COR-L47 (cell line): ENCODE measurements around the gene SPTB.
"Not testable (repeated sequence)": the region's sequence is repeated elsewhere in the genome, so short reads cannot be mapped to it uniquely, and the experiment has no call there.

Source experiments
- DNase-seq: peaks from one replicate; lab custom pipeline; 2025; lab: John Stamatoyannopoulos, UW

The SPTB gene

DNA sequence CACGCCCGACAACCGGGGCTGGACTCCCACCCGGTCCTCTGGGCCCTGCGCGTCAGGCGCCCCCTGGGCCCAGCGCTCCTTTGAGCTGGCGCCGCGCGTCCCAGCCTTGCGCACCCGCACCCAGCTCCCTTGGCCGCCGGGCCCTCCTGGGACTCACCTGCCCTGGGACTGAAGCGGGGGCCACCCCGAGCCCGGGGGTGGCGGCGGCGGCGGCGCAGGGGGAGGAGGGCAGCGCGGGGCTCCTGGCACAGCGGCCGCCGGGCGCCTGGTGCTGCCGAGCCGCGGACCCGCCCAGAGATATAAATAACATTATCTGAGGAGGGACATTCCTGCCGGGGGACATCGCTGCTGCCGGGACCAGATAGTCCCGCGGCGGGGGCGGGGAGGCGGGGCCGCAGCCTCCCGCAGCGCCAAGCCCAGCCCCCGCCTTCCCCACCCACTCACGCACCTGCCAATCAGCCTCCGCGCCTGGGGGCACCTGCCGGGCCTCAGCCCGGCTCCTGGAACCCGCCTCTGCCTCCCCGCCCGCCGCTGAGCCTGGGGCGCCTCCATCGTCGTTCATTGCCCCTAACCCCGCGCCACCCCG is at the start of gene SPTB:
Gene SPTB, minus strand, starts transcription at position 273 of the 586 bp plus-strand sequence. CDS start 56,813 bp downstream, outside the sequence.
- DNase-seq = peak; percentile 72

DNA sequence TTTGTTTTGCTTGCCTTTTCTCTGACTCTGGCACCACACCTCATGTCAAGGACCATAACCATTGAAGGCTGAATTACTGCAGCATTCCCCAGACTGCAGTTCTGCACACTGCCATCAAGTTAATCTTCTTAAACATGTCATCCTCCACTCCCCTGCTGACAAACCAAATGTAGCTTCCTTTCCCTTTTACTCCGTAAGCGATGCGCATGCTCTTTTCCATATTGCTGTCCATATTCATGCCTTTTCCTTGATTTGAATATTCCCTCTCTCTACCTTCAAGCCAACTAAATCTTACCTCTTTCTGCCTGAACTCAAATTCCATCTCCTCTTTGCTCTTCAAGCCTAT is 49.3 kb upstream of the SPTB start:
- no peak for DNase-seq

DNA sequence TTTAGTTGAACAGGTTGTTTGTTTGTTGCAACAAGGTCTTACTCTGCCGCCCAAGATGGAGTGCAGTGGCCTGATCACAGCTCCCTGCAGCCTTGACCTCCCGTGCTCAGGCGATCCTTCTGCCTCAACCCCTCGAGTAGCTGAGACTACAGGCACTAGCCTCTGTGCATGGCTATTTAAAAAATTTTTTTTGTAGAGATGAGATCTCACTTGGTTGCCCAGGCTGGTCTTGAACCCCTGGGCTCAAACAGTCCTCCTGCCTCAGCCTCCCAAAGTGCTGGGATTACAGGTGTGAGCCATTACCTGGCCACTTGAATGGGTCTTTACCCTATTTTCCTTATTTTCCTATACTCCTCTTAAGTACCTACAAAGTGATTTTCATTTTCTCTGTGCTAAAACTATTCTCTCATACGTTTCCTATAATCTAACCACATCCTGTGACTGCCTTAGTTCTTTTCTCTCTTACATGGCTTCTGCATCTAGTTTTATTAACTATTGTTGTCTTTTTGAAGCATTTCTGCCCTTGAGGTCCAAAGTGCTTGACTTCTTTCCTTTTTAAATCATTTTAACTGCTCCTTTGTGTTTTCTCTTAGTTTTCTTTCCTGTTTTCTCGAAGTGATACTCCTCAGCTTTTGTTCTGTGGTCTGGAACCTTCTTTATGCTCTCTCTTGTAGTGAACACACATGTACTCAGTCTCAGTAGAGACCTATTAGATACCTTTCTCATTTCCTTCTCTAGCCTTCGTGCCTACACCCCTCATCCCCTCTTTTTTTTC is 48.7 kb upstream of the SPTB start:
- DNase-seq = no peak

DNA sequence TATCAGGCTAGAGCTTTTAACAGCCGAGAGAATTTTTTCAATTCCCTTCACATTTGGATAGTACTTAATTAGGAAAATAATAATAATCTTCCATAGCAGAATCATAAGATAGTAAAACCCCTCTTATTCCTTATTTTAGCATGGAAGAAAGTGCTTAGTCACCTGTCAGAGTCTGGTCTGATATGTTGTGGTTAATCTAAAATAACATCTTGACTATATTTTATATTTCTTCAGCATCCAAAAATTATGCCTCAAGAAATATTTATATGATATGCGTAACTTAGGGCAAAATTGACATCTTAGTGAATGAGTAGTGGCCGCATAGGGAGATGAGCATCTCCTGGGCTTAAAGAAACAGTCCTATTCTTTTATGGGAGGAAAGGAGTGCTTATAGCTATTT is 47.3 kb upstream of the SPTB start:
- DNase-seq = no peak

DNA sequence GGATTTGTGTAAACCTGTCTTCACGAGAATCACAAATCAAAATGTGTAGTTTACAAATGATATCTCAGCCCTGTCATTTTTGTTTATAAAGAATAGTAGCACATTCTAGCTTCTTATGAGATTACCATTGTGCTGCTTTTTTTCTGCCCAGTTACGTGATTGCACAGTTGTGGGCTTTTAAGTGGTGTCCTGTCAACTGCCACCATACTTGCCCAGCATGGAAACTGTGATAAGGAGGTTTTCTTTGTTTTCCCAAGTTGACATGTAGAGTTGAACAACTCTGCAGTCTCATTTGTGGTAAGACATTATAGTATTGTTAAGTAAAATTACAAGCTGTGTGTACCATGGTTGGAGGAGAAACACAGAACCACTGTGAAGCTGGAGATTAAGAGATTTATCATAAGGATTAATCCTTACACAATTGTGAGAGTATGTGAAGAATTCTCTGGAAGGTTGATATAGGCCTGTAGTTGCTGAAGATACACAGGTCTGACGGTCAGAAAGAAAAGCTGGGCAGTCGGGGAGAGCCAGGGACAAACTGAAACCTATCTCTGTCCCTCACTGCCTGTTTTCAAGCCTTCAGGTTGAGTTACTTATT is 46.8 kb upstream of the SPTB start:
- no peak for DNase-seq

DNA sequence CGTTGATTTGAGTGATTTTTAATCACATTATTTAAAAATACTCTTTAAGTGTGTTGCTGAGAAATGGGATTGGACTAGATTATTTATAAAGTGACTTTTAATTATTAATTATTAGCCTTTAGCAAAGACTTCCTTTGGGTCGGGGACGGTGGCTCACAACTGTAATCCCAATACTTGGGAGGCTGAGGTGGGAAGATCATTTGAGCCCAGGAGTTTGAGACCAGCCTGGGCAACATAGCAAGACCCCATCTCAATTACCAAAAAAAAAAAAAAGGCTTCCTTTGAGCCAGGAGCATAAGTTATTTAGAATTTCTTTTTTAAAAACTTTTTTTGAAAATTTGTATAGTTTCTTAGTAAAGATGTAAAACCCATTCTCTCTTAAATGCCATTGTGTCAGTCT is 43.3 kb upstream of the SPTB start:
- DNase-seq = no peak

DNA sequence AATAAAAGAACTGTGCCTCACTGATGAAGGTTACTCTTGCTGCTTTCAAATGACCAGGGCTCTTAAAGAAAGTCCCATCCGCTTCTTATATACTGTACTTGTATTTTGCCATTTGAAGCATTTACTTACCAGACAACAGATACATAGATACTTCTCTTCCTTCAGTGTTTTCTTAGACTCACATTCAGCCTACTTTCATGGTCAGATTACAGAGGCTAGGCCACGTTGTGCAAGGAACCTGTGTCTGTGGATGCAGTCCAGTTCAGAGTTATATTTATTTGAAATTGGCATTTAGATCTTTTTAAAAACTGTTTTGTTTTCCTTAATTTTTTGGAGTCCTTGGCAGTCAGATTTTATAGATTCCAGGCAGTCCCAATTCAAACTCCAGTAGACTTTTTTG is 40.8 kb upstream of the SPTB start:
- DNase-seq = no peak

DNA sequence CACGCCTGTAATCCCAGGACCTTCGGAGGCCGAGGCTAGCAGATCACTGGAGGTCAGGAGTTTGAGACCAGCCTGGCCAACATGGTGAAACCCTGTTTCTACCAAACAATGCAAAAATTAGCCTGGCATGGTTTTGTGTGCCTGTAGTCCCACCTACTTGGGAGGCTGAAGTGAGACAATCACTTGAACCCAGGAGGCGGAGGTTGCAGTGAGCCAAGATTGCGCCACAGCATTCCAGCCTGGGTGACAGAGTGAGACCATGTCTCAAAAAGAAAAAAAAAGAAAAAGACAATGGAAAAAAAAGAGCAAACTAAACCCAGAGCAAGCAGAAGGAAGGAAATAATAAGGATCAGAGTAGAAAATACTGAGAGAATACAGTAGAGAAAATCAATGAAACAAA is 39.9 kb upstream of the SPTB start:
- no peak for DNase-seq

DNA sequence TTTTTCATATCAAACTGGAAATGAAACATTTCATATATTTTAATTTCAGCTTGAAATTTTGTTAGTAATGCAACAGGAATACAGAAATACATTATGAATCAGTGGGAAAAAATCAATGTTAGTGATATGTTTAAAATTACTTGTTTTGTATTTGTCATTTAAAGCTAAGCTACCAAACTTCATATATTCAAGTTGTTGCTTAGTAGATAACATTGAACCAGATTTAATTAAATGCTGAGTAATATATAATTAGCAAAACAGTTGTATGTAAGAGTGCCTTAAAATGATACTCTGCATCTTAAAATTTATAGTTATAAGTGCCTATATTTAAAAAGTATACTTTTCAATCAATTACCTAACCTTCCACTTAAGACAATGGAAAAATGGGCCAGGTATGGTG is 39.5 kb upstream of the SPTB start:
- no peak for DNase-seq

DNA sequence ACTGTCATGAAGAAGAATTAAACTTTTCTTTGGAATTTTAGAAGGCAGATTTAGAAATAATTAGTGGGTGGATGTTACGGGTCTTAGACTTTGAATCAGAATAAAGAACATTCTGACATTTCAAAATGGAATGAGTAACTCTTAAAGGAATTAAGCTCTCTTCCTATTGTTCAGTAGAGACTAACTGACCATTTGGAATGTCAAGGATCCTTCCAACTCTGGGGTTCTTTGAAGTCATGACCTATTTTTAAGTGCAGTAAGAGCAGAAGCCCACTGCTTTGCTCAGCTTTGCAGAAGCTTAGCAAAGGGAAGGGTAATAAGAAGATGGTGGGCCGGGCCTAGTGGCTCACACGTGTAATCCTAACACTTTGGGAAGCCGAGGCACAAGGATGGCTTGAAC is 38.5 kb upstream of the SPTB start:
- no peak for DNase-seq

DNA sequence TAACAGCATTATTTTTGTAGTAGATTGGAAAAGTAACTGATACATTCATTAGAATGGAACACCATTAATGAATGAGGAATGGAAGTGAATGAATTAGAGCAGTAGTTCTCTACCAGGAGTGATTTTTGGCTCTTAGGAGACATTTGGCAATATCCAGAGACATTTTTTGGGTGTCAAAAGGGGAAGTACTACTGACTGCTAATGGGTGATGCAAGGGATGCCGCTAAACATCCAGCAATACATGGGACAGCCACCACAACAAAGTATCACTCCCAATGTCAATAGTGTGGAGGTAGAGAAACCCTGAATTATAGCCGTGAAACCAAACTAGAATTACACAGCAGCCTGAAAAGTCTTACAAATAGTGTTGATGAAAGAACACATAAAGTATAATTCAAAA is 36.1 kb upstream of the SPTB start:
- no peak for DNase-seq

DNA sequence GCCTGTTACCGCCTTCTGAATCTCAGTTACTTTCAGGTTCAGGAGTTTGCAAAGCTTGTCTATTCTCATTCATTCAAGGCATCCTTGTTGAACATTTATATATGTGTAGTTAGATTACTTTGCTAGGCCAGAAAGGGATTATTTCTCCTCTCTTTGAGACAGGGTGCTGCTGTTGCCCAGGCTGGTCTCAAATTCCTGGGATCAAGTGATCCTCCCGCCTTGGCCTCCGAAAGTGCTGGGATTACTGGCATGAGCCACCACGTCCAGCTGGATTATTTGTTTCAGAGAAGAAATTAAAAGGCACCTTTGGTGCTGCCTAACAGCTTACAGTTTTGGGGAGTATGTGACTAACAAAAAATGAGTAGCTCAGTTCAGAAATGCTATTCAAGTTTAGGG is 35.3 kb upstream of the SPTB start:
- no peak for DNase-seq

DNA sequence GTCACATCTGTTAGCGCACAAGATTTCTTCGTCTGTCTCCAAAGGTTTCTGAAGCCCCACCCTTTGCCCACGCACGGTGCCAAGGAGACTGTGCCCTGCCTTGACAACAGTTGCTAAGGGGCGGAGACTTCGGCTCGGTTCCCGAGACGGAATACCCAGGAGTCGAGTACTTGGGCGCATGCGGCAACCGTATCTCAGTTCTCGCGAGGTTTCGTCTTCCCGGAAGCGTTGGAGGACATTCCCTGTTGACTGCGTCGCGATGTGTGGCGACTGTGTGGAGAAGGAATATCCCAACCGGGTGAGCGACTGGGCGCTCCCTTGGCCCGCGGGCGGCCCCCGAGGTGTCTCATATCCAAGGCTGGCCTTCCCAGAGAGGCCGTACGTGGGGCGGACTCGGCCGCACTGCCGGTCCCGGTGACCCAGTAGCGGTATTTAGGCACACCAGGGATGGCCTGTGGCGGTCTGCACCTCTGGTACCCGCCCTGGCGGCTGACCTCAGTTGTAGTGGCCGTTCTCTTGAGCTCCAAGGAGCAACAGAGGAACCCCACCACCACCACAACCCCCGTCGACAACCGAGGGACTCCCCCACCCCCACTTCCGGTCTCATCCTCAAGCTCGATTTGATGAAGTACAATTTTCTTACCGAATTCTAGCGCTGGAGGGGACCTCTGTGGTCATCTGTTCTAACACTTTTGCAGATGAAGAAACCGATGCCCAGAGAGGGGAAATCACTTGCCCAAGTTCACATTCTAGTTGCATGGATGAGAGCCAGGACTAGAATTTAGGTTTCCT is 34.7 kb upstream of the SPTB start, which contains the start of gene CHURC1:
Gene CHURC1, plus strand, starts transcription at position 219 of the 792 bp plus-strand sequence. Its CDS starts 41 bp downstream, at position 260.
- peak; percentile 99 for DNase-seq

DNA sequence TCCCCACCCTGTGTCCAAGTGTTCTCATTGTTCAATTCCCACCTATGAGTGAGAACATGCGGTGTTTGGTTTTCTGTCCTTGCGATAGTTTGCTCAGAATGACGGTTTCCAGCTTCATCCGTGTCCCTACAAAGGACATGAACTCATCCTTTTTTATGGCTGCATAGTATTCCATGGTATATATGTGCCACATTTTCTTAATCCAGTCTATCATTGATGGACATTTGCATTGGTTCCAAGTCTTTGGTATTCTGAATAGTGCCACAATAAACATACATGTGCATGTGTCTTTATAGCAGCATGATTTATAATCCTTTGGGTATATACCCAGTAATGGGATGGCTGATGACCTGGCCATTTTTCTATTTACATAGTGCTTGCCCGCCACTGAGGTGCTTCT is 33.8 kb upstream of the SPTB start:
- not testable (repeated sequence) for DNase-seq

DNA sequence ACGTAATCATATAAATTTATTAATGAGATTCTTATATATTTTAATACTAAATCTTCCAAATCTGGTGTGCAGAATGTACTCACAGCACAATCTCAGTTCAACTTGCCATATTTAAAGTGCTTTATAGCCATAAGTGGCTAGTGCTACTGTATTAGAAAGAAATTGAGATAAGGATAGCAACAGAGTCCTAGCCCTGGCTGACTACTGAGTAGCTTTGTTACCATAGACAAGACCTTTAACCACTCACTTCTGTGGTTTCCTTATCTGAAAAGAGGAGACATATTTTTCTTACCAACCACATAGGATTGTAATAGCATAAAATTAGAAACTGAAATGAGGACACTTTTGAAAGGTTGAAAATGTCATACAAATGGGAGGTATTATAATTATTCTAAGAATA is 32.6 kb upstream of the SPTB start:
- no peak for DNase-seq

DNA sequence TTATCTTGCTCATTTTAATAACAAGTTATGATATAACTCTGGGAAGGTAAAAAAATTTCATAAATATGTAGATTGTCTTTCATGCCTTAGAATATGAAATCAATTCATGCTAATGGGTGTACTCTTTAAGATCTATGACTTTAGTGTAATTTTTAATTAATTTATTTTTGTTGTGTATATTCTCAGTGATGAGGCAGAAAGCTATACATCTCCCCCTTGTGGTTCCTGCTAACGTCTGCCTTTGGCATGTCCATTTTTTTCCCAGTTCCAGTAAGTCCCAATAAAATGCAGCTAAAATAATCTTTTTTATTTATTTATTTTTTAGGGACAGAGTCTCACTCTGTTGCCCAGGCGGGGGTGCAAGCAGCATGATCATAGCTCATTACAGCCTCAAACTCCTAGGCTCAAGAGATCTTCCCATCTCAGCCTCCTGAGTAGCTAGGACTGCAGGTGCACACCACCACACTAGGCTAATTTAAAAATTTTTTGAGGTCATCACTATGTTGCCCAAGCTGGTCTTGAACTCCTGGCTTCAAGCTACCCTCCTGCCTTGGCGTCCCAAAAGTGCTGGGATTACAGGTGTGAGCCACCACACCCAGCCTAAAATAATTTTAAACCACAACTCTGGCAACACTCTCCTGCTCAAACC is 31.3 kb upstream of the SPTB start:
- peak; percentile 6 for DNase-seq

DNA sequence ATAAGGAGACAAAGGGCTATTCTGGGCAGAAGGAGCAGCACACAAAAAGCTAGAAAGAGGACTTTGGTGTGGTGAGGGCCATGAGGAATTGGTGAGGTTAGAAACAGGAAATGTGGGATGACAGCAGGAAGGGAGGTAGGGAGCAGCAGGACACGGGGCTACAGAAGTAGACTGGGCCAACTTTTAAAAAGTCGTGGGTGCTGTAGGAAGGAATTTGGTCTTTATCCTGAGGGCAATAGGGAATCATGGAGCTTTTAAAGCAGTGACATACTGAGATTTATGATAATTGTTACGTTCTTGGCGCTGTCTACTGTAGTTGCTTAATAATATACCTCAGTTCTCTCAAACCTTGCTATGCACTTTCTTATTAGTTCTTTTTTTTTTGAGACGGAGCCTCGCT is 26.3 kb upstream of the SPTB start:
- no peak for DNase-seq

DNA sequence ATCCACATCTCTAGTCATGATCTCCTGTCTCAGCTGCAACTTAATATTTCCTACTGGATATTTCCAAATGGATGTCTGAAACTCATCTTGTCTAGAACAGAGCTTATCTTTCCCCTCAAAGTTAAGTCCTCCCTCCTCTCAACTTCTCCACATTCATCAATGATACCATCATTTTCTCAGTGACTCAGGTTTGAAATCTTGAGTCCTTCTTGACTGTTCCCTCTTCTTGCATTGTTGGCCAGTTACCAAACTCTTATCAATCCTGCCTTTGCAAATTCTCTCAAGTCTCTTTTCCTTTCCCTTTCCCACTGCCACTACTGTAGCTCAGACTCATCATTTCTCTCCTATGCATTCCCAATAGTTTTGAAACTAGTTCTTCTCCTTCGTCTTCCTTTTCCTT is 20.3 kb upstream of the SPTB start:
- DNase-seq = no peak

DNA sequence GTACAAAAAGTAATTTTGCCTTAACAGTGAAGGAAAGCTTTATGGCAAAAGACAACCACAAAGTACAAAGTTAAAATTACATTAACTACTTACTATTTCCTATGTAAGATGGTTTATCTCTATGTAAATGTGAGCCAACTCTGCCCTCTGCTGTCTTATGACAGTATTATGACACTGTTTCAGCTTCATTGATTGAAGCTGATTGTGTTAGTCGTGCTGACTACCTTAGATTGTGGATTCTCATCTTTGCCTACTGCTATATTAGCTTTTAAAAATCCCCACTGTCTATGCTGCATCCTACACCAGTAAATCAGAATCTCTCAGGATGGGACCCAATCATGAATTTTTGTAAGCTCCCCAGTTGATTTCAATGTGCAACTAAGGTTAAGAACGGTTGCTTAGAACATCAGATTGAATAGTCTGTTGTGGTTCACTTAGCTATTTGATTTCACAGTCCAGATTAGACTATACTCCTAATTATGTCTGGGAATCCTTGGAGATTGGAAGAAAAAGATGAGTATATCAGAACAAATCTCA is 12.2 kb upstream of the SPTB start:
- peak; percentile 58 for DNase-seq

DNA sequence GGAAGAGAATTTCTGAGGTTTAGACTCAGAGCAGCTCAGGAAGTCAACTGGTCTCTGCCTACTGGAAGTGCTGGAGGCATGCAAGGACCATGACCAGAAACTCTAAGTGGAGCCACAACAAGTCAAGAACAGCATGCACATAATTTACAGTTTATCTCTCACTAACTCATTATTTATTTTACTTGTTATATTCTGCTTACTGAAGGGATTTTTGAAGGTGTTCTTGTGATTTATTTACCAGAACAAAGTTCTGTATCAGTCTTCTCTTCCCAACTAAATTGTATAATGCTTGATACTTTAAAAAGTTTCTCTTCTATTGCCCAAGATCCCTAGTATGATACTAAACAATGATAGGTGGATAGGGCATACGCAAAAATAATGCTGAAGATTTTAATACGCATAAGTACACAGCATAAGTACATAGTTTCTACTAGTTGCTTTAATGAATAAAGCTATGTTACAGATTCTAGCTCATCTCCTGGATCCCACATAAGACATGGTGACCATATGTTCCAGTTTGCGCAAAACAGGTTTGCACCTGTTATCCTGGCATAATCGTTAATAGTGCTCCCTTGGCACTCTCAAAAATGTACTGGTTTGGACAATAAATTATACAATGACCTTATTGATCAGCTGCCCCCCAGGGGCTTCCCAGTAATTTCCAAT is 11.6 kb upstream of the SPTB start:
- DNase-seq = no peak

DNA sequence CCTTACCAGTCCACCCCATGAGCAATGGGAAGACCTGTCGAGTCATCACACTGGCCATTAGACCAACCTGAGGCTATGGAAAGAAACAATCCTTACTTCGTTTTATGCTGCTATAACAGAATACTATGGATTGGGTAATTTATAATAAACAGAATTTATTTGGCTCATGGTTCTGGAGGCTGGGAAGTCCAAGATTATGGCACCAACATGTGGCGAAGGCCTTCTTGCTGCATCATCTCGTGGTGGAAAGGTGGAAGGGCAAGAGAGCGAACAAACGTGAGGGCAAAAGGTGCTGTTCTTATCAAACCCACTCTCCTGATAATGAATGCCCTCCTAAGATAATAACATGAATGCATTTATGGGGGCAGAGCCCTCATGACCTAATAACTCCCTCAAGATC is 9.6 kb upstream of the SPTB start:
- no peak for DNase-seq
